Neural cell (in vitro differentiated cells): ENCODE results near the gene AKT1S1.

Source experiments
- CTCF ChIP-seq: fragments of 450-650 bp; IDR thresholded peaks from 2 replicates; pipeline ENCODE4 v1.5.1; 2014; ENCODE audit warnings: antibody characterized with exemption, mild to moderate bottlenecking, moderate library complexity; ENCODE audit not compliant: poor library complexity, severe bottlenecking
- EP300 ChIP-seq: fragments of 450-650 bp; conservative IDR thresholded peaks from 2 replicates; pipeline ENCODE4 v1.6.1; 2014; ENCODE audit warnings: antibody characterized with exemption, mild to moderate bottlenecking, moderate library complexity; ENCODE audit not compliant: poor library complexity, severe bottlenecking
- EZH2 ChIP-seq: fragments of 200-600, 300-800 bp; shearing (Covaris generic), sonication (generic); IDR thresholded peaks from 2 replicates; pipeline ENCODE4 v1.6.1; 2014; ENCODE audit warnings: antibody characterized with exemption, low read length, borderline replicate concordance, mild to moderate bottlenecking; ENCODE audit not compliant: insufficient read depth, poor library complexity, severe bottlenecking
- POLR2AphosphoS5 ChIP-seq: IDR thresholded peaks from 2 replicates; pipeline ENCODE4 v1.6.1; 2012
- RAD21 ChIP-seq: fragments of 450-650 bp; conservative IDR thresholded peaks from 2 replicates; pipeline ENCODE4 v1.6.1; 2014; ENCODE audit warnings: antibody characterized with exemption, mild to moderate bottlenecking, moderate library complexity
- REST ChIP-seq: IDR thresholded peaks from 2 replicates; pipeline ENCODE4 v1.6.1; 2012; ENCODE audit warnings: borderline replicate concordance
- SMC3 ChIP-seq: fragments of 450-650 bp; conservative IDR thresholded peaks from 2 replicates; pipeline ENCODE4 v1.6.1; 2014; ENCODE audit warnings: antibody characterized with exemption, mild to moderate bottlenecking, moderate library complexity; ENCODE audit not compliant: poor library complexity

- TF ChIP-seq REST = no peak
- TF ChIP-seq EP300 = no peak
- no peak for TF ChIP-seq RAD21
- no peak for TF ChIP-seq CTCF
- peak; percentile 65 for TF ChIP-seq POLR2AphosphoS5
- no peak for TF ChIP-seq SMC3
- no peak for TF ChIP-seq EZH2
Observed at GRCh38 chr19:49877879-49878743, 956 bp upstream of the AKT1S1 start.
